ENCODE data around the gene SLC41A1.

The SLC41A1 gene

DNA sequence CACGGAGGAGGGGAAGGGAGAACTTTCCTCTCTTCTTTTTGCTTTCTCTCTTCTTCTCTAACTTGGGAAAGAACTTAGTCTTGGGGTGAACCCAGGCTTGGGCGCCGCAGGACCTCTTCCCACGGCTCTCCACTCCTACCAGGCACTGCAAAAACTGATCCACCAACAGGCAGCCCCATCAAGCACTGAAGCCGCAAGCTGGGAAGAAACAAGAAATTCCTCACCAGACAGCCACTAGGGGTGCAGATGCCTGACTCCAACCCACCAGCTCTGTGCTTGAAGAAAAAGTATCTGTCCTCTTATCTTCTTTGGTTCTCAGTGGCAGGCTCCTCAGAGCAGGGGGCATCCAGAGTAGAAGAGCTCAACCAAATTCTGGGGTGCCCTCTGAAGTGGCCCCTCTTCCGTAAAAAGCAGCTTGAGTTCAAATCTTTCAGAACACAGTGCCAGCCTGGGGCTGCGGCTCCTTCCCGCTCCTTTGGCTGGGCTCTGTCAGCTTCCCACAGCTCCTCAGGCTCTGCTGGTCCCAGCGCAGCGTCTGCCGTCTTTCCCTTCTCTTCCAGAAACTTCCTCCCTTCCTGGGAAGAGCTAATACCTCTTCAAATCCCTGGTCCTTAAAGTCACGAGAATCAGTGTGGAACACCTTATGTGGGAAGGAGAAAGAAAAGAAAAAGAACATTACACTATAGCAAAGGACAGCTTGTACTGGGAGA is 2.4 kb downstream of the SLC41A1 start:
- in situ Hi-C loops (cut with HindIII; ENCODE audit: low sequenced_read_pairs): no loop called here
- no peak overlapping the region for H3K4me3 ChIP-seq (ENCODE audit: low read depth, low read length)
- TF ChIP-seq, protein P1, sequence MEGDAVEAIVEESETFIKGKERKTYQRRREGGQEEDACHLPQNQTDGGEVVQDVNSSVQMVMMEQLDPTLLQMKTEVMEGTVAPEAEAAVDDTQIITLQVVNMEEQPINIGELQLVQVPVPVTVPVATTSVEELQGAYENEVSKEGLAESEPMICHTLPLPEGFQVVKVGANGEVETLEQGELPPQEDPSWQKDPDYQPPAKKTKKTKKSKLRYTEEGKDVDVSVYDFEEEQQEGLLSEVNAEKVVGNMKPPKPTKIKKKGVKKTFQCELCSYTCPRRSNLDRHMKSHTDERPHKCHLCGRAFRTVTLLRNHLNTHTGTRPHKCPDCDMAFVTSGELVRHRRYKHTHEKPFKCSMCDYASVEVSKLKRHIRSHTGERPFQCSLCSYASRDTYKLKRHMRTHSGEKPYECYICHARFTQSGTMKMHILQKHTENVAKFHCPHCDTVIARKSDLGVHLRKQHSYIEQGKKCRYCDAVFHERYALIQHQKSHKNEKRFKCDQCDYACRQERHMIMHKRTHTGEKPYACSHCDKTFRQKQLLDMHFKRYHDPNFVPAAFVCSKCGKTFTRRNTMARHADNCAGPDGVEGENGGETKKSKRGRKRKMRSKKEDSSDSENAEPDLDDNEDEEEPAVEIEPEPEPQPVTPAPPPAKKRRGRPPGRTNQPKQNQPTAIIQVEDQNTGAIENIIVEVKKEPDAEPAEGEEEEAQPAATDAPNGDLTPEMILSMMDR (IDR thresholded peaks at IDR 0.05; ENCODE audit: low read depth, low read length, missing control alignments): peak; percentile 64
- DNase-seq (ENCODE audit: low read depth): no peak

DNA sequence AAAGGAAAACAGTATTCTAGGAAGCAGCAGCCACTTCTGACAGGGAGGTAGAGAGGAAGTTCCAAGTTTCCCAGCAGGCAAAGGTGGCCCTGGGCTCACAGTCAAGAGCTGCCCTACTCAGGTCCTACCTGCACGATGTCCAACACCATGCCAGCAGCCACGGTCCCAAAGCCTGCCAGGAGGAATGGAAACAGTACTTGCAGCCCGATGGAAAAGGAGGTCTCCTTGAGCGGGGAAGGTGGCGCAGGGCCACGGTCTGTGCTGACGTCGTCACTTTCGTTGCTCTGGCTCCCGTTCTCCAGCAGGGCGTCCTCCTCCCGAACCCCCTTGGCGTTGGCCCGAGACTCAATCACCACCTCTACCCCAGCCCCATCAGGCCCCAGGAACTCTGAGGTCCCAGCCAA is 3.1 kb downstream of the SLC41A1 start:
- in situ Hi-C loops (cut with HindIII; ENCODE audit: low sequenced_read_pairs): loop anchor here (5.0 kb wide), 1 partner anchor 52 kb away; no protein-coding TSS in a partner anchor
- no peak for DNase-seq (ENCODE audit: low read depth)
- H3K4me3 ChIP-seq (ENCODE audit: low read depth, low read length): no peak overlapping the region
- TF ChIP-seq, protein P1 (IDR thresholded peaks at IDR 0.05; ENCODE audit: low read depth, low read length, missing control alignments): no peak

DNA sequence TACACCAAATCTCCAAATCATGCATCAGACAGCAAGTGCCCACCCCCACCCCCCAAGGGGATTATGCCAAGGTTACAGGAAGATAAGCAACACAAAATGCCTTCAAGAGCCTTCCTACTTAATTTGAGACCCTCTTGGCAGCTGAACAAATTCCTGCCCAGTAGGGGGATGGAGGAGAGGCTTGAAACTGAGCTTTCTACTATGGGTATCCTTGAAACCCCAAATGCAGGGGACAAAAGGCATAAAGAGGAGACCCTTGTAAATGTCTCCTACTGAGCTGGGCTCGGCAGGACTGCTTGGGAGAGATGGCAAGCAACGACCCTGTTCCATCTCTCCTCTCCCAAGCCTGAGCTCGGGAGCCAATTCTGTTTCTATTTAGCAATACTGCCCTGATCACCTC is 3.5 kb downstream of the SLC41A1 start:
- TF ChIP-seq, protein P1 (IDR thresholded peaks at IDR 0.05; ENCODE audit: low read depth, low read length, missing control alignments): no peak
- H3K4me3 ChIP-seq (ENCODE audit: low read depth, low read length): no peak overlapping the region
- in situ Hi-C loops (cut with HindIII; ENCODE audit: low sequenced_read_pairs): loop anchor here (5.0 kb wide), 1 partner anchor 53 kb away; no protein-coding TSS in a partner anchor
- no peak for DNase-seq (ENCODE audit: low read depth)

DNA sequence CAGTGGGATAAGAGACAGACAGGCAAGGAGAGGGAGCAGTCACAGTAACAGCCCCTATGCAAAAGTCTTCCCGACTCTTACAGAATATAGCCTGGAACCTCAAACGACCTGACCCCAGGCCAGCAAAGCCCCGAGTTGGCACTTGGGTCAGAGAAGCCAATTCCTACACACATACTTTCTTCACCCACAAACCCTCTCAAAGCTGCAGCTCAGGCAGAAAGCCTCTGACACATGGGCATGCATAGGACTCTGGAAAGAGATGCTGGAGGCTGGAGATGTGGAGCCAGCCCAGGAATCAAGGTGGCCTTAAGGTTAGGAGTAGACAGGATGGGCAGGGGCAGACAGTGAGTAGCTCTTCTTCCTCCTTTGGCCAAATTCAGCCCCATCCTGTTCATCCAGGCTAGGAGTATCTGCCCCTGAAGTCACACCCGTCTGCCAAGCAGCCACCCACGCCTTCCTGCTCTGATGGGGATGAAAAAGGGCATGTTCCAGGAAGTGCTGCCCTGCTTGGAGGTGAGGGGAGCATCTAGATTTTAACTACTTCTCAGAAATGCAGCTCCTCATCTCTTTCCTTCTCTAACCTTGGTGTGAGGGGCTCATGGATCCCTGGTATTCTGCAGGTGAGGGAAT is 7.8 kb downstream of the SLC41A1 start:
- in situ Hi-C loops (cut with HindIII; ENCODE audit: low sequenced_read_pairs): loop anchor here (5.0 kb wide), 1 partner anchor 57 kb away; no protein-coding TSS in a partner anchor
- TF ChIP-seq, protein P1 (IDR thresholded peaks at IDR 0.05; ENCODE audit: low read depth, low read length, missing control alignments): no peak
- no peak overlapping the region for H3K4me3 ChIP-seq (ENCODE audit: low read depth, low read length)
- no peak for DNase-seq (ENCODE audit: low read depth)

DNA sequence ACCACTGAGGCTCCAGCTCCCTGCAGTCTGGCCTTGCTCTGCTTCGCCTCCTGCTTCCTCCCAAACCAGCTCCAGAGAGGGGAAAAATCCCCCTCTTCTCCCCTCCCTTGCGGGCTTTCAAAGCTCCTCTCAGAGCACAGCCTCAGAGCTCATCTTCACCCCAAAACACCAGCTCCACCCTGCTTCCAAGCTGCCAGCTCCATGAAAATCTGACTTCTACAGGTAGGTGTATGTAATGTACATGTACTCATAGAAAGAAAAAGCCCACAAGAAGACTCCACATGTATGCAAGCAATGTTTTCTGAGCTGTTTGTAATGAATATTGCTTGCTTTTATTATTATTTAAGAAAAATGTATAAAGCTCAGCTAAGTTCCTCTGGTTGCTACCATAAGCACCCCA is 8.4 kb downstream of the SLC41A1 start:
- DNase-seq (ENCODE audit: low read depth): no peak
- H3K4me3 ChIP-seq (ENCODE audit: low read depth, low read length): no peak overlapping the region
- TF ChIP-seq, protein P1 (IDR thresholded peaks at IDR 0.05; ENCODE audit: low read depth, low read length, missing control alignments): no peak
- in situ Hi-C loops (cut with HindIII; ENCODE audit: low sequenced_read_pairs): loop anchor here (5.0 kb wide), 1 partner anchor 58 kb away; no protein-coding TSS in a partner anchor

DNA sequence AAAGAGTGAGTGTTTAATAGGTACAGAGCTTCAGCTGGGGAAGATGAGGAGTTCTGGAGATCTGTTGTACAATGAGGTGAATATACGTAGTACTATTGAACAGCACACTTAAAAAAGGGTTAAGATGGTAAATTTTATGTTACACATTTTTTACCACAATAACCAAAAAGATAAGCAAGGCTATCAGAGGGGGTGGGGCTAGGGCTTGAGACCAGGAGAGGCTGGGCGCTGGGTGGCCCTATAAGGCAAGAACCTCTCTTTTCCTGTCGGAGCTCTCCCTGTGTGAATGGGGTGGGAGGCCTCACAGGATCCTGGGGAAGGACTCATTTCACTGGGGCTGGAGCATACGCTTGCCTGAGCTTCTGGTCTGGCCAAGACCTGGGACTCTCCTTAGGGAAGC is 9.0 kb downstream of the SLC41A1 start:
- in situ Hi-C loops (cut with HindIII; ENCODE audit: low sequenced_read_pairs): no loop called here
- H3K4me3 ChIP-seq (ENCODE audit: low read depth, low read length): no peak overlapping the region
- DNase-seq (ENCODE audit: low read depth): no peak
- TF ChIP-seq, protein P1 (IDR thresholded peaks at IDR 0.05; ENCODE audit: low read depth, low read length, missing control alignments): no peak
